Ramos (cell line): ENCODE data around the gene ALDH1L2.
"Not testable (repeated sequence)": the region's sequence is repeated elsewhere in the genome, so short reads cannot be mapped to it uniquely, and the experiment has no call there.

Source experiments
- in situ Hi-C: fragments of 300-500 bp; cut with MboI; formaldehyde crosslinking; loops from one replicate; pipeline ENCODE4 v1.14.3; 2022; ENCODE audit warnings: low sequenced_read_pairs; ENCODE audit not compliant: unreplicated experiment

The ALDH1L2 gene

GRCh38 chr12:105084251-105085250, at the start of gene ALDH1L2:
Gene ALDH1L2, minus strand, starts transcription at chr12:105084458. Its CDS starts 22 bp downstream, at chr12:105084436.
- in situ Hi-C loops = no loop called here

- in situ Hi-C loops = no loop called here
These were observed 36.3 kb upstream of the ALDH1L2 start for GRCh38 chr12:105120551-105120950.

- in situ Hi-C loops = no loop called here
These were observed 32.7 kb upstream of the ALDH1L2 start for GRCh38 chr12:105116969-105117368.

GRCh38 chr12:105113094-105113493, 28.8 kb upstream of the ALDH1L2 start:
- in situ Hi-C loops = no loop called here

- in situ Hi-C loops = no loop called here
These were observed 26.6 kb upstream of the ALDH1L2 start for GRCh38 chr12:105110851-105111250.

GRCh38 chr12:105109465-105110212, 25.4 kb upstream of the ALDH1L2 start:
- in situ Hi-C loops = no loop called here

- in situ Hi-C loops = no loop called here
These were observed 23.5 kb upstream of the ALDH1L2 start, which contains the start of gene WASHC4 for GRCh38 chr12:105107494-105108371. Gene WASHC4, plus strand, starts transcription at chr12:105107731. Its CDS starts 70 bp downstream, at chr12:105107801.

- in situ Hi-C loops = no loop called here
These were observed 22.9 kb upstream of the ALDH1L2 start for GRCh38 chr12:105107171-105107493.

GRCh38 chr12:105106621-105107020, 22.4 kb upstream of the ALDH1L2 start:
- in situ Hi-C loops = no loop called here

- in situ Hi-C loops = no loop called here
These were observed 20.5 kb upstream of the ALDH1L2 start for GRCh38 chr12:105104762-105105161.

GRCh38 chr12:105102673-105103072, 18.4 kb upstream of the ALDH1L2 start:
- in situ Hi-C loops = no loop called here

- in situ Hi-C loops = no loop called here
These were observed 16.7 kb upstream of the ALDH1L2 start for GRCh38 chr12:105100998-105101397.

GRCh38 chr12:105100207-105100985, 16.1 kb upstream of the ALDH1L2 start:
- in situ Hi-C loops = no loop called here

- in situ Hi-C loops = no loop called here
These were observed 15.1 kb upstream of the ALDH1L2 start for GRCh38 chr12:105099356-105099755.

GRCh38 chr12:105095338-105095737, 11.1 kb upstream of the ALDH1L2 start:
- in situ Hi-C loops = not testable (repeated sequence)

- in situ Hi-C loops = no loop called here
These were observed 8.1 kb upstream of the ALDH1L2 start for GRCh38 chr12:105092336-105092735.

GRCh38 chr12:105091476-105092206, 7.4 kb upstream of the ALDH1L2 start:
- in situ Hi-C loops = no loop called here

GRCh38 chr12:105090361-105090760, 6.1 kb upstream of the ALDH1L2 start:
- in situ Hi-C loops = no loop called here

- in situ Hi-C loops = no loop called here
These were observed 5.6 kb upstream of the ALDH1L2 start for GRCh38 chr12:105089817-105090216.
